HG02852 (cell line): ENCODE data around the gene ZIC5.

Experiments
- ATAC-seq: cut with Tn5 transposase; IDR thresholded peaks from one replicate; pipeline ENCODE4 v1.9.1; 2021; ENCODE audit warnings: mild to moderate bottlenecking, moderate library complexity; ENCODE audit not compliant: unreplicated experiment

The ZIC5 gene

DNA sequence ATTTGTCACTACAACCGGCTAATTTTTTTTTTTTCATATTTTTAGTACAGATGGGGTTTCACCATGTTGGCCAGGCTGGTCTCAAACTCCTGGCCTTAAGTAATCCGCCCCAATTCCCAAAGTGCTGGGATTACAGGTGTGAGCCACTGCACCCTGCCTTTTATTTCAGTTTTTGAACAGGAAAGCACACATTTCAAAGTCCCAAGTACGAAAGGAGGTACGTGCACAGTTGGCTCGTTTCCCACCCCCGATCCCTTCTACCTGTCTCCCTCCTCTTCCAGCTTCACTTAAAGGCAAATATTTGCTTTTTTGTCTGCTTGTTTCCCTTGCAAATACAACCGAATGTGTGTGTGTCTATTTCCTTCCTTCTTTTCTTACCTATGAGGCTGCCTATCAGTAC, 30.5 kb downstream of the ZIC5 start:
- ATAC-seq: no peak

DNA sequence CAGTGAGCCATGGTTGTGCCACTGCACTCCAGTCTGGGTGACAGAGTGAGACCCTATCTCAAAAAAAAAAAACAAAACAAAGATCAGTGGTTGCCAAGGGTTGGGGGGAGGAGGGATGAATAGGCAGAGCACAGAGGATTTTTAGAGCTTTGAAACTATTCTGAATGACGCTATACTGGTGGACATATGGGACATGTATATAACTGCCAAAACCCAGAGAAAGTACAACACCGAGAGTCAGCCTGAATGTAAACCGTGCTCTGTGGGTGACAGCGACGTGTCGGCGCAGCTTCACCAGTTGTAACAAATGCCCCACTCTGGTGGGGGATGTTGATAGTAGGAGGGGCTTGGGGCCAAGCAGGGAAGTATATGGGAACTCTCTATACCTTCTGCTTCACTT, 32.9 kb downstream of the ZIC5 start:
- ATAC-seq: no peak

DNA sequence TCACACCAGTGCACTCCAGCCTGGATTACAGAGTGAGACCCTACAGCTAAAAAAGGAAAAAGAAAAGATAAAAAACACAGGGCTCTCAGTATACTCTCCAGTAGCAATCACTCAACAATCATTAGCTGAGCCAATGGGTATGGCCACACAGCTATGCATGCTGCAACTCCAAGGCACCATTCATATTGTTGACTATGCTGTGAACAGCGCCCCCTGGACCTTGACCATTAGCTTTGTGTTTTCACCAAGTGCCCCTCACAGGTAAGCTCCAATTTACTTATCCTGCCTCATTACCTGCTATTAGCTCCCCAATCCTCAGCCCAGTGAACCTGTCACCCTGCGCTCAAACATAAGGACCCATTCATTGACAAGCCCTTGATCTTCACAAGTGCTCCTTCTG, 35.8 kb downstream of the ZIC5 start:
- ATAC-seq: no peak

DNA sequence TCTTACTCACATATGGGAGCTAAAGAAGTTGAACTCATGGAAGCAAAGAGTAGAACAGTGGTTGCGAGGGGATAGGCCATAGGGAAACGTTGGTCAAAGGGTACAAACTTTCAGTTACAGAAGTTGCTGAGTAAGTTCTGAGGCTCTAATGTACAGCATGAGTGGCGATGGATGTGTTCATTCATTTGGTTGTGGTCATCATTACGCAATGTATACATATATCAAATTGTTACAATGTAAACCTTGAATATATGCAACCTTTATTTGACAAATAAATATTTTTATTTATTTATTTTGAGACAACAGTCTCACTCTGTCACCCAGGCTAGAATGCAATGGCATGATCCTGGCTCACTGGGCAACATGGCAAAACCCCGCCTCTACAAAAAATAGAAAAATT, 38.7 kb downstream of the ZIC5 start:
- no peak for ATAC-seq

DNA sequence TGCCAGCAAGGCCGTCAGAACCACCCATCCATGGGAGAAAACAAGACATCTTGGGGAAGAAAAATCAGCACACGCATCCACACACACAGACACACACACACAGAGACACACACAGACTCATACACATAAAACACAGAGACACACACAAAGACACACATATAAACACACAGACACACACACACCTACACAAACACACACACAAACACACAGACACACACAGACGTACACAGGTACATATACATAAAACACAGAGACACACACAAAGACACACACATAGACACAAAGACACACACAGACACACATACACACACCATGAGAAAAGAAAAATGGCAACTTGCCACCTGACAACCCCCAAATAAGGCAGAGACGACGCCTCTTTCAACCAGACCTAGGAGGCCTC, 40.6 kb downstream of the ZIC5 start:
- ATAC-seq: no peak

DNA sequence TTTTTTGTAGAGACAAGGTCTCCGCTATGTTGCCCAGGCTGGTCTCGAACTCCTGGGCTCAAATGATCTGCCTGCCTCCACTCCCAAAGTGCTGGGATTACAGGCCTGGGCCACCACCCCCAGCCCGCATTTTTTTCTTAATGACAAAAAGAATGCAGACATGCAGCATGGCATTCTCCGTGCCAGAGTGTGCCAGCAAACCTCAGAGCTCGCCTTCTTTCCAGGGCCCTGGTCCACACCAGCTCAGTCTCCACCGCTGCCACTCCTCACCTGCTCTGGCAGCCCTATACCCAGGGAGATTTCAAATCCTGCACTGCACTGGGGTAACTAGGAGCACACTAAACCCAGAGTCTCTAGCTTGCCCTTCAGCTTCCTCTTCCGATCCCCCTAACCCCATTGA, 41.7 kb downstream of the ZIC5 start:
- no peak for ATAC-seq

DNA sequence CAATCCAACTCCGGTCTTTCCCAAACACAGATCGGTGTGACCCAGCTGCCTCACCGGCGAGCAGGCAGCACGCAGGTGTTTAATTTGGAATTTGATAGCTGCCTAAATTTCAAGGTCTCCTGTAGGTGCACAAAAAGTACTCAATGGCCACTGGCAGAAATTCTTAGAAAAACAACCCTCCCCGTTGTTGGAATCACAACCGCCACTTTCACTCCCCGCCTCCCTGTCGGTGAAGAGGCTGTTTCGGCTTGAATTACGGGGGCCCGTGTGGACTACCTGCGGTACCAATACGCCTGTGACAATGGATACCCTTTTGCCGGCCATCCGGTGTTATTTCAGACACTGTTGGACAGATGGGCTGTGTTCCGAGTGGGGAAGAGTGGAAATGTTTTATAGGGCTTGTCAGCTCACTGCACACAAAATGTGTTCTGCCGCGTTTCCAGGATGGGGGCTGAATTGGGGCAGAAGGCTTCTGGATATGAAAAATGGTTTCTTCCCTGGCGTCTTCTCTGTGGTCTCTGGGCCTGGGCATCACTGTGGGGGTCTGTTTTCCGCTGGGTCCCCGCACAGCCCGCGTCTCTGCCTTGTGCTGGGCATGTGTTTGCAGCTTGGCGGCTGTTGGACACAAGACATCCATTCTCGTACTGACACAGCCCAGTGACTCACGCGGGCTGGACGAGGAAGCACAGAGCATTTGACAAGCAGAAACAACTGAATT, 45.4 kb downstream of the ZIC5 start:
- ATAC-seq: no peak

DNA sequence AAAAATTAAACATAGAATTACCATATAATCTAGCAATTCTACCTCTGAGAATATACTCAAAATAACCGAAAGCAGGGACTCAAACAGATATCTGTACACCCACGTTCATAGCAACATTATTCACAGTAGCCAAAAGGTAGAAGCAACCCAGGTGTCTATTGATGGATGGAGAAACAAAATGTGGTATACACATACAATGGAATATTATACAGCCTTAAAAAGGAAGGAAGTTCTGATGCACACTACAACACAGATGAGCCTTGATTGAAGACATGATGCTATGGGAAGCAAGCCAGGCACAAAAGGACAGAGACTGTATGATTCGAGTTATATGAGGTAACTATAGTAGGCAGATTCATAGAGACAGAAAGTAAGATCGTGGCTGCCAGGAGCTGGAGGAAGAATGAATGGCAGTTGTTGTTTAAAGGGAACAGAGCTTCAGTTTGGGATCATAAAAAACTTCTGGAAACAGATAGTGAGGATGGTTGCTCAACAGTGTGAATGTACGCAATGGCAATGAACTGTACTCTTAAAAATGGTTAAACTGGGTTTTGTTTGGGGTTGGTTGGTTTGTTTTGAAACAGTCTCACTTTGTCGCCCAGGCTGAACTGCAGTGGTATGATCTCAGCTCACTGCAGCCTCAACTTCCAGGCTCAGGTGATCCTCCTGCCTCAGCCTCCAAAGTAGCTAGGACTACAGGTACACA, 47.5 kb downstream of the ZIC5 start:
- no peak for ATAC-seq

DNA sequence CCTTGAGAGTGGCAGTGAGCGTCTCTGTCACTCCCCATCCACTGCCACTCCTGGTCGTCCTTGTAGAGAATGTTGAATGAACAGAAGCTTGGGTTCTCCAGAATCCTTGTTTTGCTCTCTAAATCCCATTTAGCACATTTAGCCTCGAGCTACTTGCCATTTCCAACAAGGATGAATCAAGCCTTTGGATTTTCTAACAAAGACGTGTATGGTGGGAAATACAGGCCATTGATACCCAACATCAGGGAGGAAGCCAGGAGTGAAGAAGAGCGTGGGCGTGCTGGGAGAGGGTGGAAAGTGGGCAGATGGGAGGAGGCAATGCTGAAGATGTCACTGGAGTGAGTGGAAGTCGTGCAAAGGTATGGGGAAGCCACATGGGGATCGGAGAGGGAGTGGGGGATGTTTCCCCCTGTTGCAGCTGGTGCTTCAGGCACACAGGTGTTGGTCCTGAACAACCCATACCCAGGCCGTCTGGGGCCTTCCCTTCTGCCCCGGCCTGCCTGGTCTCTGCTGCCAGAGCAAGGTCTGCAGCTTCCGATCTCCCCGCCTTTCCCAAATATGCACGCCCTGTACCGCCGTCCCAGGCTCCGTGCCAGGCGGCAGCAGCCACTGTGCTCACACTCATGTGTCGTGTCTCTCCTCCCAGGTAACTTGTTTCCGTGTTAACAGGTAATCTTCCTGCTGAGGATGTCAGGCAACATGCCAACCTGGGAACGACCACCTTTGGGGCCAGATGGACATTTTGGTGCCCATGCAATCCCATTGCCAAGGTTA, 48.7 kb downstream of the ZIC5 start:
- ATAC-seq: no peak

DNA sequence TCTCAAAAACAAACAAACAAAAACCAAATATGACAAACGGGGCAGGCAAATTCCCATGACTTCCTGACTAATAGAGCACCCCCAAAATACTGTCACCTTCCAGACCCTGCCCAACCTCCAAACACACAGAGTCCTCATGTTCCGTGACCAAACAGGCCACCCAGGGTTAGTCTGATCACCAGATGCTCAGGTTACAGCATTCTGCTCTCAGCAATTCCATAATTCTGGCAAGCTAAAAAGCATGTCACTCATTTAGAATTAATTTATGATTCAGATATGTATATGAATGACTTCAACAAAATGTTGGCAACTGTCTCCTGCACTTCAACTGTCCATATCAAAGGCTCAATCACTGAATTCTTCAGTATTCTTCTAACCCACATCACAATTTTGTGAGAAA, 52.4 kb downstream of the ZIC5 start:
- no peak for ATAC-seq

DNA sequence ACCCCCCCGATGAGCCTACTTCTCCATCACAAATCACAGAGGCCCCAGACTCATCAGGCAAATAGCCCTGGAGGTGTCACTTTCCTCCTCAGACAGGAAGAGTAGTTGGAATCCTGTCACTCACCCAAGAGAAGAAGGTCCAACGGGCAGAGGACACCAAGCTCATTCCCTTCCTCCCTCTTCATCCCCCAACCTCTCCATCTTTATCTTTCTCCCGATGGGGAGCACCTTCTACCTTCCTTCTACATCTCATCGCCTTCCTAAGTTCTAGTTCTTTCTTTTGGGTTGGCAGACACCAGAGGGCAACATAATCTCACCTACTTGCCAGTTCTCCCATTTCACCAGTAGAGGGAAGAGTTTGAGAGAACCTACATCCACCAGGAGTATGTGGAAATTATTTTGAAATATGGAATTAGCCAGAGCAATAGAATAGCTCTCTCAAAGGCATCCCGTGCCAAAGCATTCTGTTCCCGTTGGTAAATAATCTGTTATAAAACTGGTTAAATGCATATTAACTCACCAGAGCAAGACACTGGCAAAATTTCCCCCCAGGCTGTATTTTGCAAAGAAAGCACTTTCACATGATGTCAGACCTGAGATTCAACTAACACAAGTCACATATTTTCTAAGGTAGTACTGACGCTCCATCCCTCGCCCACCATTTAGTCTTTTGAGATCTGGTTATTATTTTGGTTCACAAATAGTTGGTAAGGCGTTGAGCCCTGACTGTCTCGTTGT, 55.0 kb downstream of the ZIC5 start:
- ATAC-seq: peak; percentile 81

DNA sequence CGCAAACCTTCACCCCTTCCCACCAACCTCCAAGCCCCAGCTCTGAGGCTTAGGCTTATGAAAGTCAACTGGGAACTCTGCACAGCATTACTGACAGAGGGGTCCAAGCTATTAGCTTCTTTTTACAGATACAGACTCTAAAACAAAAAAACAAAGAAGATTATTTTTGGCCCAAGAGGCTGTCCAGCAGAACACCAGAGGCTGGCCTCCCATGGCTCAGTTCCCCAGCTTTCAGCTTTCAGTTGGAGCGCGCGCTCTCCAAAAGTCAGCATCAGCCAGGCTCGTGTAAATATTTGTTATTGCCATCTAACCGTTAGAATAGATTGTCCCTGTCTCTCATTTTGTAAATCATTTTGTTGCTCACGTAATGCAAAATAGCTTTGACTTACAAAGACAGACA, 58.4 kb downstream of the ZIC5 start:
- ATAC-seq: no peak
